ENCODE data around the gene SMU1.
A peak's percentile ranks its signal among the peaks of the same experiment; 100 is the strongest.

The SMU1 gene

DNA sequence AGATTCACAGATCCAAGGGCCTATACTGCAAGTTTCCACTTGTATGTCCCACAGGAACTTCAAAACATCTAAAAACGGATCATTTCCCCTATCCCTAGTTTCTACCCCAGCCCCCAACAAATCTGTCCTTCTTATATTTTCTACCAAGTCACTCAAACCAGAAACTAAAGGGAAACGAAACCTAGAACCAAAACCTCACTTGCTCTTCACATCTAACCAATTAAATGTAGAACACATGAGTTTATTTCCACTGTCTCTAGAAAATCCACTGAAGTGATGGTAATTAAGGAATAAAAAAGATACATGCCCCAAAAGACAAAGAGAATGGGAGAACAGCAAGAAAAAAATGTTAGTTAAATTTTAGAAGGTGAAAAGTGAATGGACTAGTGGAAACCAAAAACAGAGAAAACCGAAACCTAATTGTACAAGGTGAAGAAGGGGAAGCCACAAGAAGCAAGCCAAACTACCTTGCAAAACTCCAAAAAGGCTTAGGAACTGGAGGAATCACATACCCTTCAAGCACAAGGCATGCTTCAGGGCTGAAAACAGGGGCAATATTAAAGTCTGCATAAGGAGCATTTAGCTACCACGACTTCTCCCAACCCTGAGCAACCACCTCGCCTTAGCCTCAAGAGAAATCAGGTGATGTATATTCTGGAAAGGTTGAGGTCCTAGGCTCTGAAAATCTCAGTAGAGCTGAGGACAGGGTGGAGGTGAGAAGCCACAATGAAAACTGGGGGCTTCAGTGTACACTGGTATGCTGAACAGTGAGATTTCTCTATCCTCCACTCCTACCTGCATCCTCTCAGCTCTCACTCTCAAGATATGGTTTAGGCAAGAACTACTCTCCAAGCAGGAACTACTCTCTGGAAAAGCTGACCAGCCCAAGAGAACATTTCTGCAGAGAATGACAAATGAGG is 11.1 kb downstream of the SMU1 start:
- DNase-seq (ENCODE audit: low spot score) = peak; percentile 48
- TF ChIP-seq, protein P1, sequence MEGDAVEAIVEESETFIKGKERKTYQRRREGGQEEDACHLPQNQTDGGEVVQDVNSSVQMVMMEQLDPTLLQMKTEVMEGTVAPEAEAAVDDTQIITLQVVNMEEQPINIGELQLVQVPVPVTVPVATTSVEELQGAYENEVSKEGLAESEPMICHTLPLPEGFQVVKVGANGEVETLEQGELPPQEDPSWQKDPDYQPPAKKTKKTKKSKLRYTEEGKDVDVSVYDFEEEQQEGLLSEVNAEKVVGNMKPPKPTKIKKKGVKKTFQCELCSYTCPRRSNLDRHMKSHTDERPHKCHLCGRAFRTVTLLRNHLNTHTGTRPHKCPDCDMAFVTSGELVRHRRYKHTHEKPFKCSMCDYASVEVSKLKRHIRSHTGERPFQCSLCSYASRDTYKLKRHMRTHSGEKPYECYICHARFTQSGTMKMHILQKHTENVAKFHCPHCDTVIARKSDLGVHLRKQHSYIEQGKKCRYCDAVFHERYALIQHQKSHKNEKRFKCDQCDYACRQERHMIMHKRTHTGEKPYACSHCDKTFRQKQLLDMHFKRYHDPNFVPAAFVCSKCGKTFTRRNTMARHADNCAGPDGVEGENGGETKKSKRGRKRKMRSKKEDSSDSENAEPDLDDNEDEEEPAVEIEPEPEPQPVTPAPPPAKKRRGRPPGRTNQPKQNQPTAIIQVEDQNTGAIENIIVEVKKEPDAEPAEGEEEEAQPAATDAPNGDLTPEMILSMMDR (IDR thresholded peaks at IDR 0.05; ENCODE audit: extremely low read depth, missing control alignments) = no peak

DNA sequence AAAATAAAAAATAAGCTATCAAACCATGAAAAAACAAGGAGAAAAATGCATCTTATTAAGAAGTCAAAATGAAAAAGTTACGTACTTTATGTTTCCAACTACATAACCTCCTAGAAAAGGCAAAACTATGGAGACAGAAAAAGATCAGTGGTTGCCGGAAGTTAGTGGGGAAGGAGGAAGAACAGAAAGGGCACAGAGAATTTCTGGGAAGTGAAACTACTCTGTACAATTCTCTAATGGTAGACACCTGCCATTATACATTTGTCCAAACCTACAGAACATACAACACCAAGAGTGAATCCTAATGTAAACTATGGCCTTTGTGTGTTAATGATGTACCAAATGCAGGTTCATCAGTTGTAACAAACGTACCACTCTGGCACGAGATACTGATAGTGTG is 25.3 kb downstream of the SMU1 start:
- DNase-seq (ENCODE audit: low spot score) = no peak
- TF ChIP-seq, protein P1 (IDR thresholded peaks at IDR 0.05; ENCODE audit: extremely low read depth, missing control alignments) = no peak

DNA sequence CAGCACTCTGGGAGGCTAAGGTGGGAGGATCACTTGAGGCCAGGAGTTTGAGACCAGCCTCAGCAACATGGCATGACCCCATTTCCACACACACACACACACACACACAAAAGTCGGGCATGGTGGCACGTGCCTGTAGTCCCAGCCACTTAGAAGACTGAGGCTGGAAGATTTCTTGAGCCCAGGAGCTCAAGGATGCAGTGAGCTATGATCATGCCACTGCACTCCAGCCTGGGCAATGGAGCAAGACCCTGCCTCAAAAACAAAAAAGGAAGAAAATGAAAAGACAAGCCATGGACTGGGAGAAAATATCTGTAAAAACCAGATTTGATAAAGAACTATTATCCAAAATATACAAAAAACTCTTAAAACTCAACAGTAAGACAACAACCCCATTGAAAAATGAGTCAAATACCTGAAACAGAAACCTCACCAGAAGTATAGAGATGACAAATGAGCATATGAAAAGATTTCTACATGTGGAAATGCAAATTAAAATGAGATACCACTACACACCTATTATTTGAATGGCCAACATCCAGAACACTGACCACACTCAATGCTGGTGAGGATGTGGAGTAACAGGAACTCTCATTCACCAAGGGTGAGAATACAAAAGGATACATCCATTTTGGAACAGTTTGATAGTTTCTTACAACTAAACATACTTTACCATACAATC is 26.7 kb downstream of the SMU1 start:
- DNase-seq (ENCODE audit: low spot score) = peak; percentile 27
- TF ChIP-seq, protein P1 (IDR thresholded peaks at IDR 0.05; ENCODE audit: extremely low read depth, missing control alignments) = no peak

DNA sequence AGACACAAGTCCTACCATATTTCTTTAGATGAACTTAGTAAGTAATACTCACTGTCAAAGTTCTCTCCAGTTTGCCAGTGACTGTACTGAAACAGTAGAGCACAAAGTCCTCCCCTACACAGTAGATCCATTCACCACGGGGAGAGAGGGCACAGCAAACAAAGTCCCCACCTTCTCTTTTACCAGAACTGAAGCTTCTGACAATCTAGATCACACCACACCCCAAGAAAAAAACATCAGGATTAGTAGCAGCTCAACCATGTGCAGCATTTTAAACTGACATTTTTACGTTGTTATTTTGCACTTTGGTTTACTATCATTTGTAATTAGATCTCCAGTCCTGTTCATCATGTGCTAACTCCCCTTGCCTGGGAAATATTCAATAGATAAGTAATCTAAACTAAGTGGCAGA is 28.4 kb downstream of the SMU1 start:
- DNase-seq (ENCODE audit: low spot score) = no peak
- TF ChIP-seq, protein P1 (IDR thresholded peaks at IDR 0.05; ENCODE audit: extremely low read depth, missing control alignments) = no peak

DNA sequence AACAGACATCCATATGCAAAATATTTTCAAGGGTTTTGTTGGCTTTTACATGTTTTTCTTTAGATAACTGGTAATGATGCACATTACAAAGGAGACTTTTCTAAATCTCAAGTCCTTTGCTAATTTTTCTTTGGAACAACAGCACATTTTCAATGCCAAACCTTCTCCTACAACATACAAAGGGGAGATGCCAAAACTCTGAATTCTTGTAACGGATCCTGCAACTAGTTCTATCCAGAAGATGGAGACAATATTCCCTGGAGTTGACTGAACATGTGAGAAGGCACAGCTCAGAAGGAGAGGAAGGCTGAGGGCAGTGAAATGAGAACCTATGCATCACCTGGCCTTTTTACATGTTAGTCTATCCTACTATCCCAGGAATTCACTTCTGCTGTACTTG is 30.4 kb downstream of the SMU1 start:
- no peak for DNase-seq (ENCODE audit: low spot score)
- TF ChIP-seq, protein P1 (IDR thresholded peaks at IDR 0.05; ENCODE audit: extremely low read depth, missing control alignments) = no peak

DNA sequence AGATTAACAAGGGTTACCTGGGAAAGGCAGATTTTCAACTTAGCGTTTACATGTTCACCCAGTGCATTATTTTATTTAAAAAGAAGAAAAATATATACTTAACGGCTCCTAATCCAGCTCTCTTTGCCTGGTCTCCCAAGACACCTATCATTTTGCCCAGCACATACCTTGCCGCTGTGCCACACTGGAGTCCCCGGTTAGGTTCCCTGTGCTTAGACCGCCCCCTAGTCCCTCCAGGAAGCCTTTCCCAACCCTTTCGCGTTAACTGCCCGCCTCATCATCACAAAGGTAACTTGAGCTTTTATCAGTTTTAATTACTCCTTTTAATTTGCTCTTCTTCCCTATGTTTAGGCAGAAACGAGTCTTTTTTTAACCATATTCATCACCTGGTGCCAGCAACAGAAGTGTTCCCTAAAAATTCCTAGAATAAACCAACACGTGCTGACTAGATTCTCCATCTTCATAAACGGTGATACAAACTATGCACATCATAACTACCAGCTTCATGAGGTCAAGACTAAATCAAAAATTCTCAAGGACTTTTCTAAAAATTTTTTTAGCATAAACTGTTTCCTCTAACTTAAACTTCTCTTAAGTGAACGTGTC is 31.7 kb downstream of the SMU1 start:
- TF ChIP-seq, protein P1 (IDR thresholded peaks at IDR 0.05; ENCODE audit: extremely low read depth, missing control alignments) = no peak
- no peak for DNase-seq (ENCODE audit: low spot score)
